Activated T-helper 9 cell treated with anti-CD3 and anti-CD28 coated beads, Interleukin-2, amount 50 U/mL, for 16 hours (primary cell): Measurements from ENCODE around the gene PLXNA2.

Experiments
- DNase-seq: peaks from one replicate; pipeline ENCODE4 v3.0.0-alpha.2; 2020; ENCODE audit warnings: low read depth

PLXNA2 gene

GRCh38 chr1:208180421-208180820, 63.8 kb downstream of the PLXNA2 start:
- DNase-seq = no peak

GRCh38 chr1:208179961-208180409, 64.2 kb downstream of the PLXNA2 start:
- DNase-seq = no peak

GRCh38 chr1:208179263-208179816, 64.8 kb downstream of the PLXNA2 start:
- no peak for DNase-seq

GRCh38 chr1:208178091-208178529, 66.1 kb downstream of the PLXNA2 start:
- DNase-seq = no peak

GRCh38 chr1:208177656-208178055, 66.5 kb downstream of the PLXNA2 start:
- DNase-seq = no peak

- no peak for DNase-seq
Measured at GRCh38 chr1:208176649-208177048, 67.5 kb downstream of the PLXNA2 start.

GRCh38 chr1:208175508-208175895, 68.7 kb downstream of the PLXNA2 start:
- no peak for DNase-seq

- DNase-seq = no peak
Measured at GRCh38 chr1:208174731-208175507, 69.3 kb downstream of the PLXNA2 start.

- no peak for DNase-seq
Measured at GRCh38 chr1:208174200-208174599, 70.0 kb downstream of the PLXNA2 start.

GRCh38 chr1:208173749-208174148, 70.4 kb downstream of the PLXNA2 start:
- no peak for DNase-seq

GRCh38 chr1:208172423-208173145, 71.6 kb downstream of the PLXNA2 start:
- no peak for DNase-seq

- no peak for DNase-seq
Measured at GRCh38 chr1:208171616-208172422, 72.4 kb downstream of the PLXNA2 start.

- DNase-seq = no peak
Measured at GRCh38 chr1:208170252-208170651, 73.9 kb downstream of the PLXNA2 start.

- no peak for DNase-seq
Measured at GRCh38 chr1:208169081-208169879, 74.9 kb downstream of the PLXNA2 start.

GRCh38 chr1:208167261-208167869, 76.8 kb downstream of the PLXNA2 start:
- no peak for DNase-seq

GRCh38 chr1:208166340-208167138, 77.6 kb downstream of the PLXNA2 start:
- DNase-seq = no peak

- no peak for DNase-seq
Measured at GRCh38 chr1:208165659-208166058, 78.5 kb downstream of the PLXNA2 start.

GRCh38 chr1:208164609-208165008, 79.6 kb downstream of the PLXNA2 start:
- no peak for DNase-seq

GRCh38 chr1:208163539-208163938, 80.6 kb downstream of the PLXNA2 start:
- DNase-seq = no peak

- no peak for DNase-seq
Measured at GRCh38 chr1:208162903-208163302, 81.3 kb downstream of the PLXNA2 start.
